Activated naive CD8-positive, alpha-beta T cell treated with anti-CD3 and anti-CD28 coated beads, Interleukin-2, amount 10 ng/mL, durations not matched to agents 7 days and 5 days (primary cell): ENCODE results near the gene SNORC. TPM values are rescaled to one million over a fixed set of nuclear protein-coding genes. Genes with fewer than 3 reads are reported as not detected.
A peak's percentile ranks its signal among the peaks of the same experiment; 100 is the strongest.

Experiments
- ATAC-seq: fragments of 150-1000 bp; cut with Tn5 transposase; one replicate; pipeline ENCODE4 v1.10.0; 2021; ENCODE audit warnings: low read depth, moderate library complexity
- POLR2A ChIA-PET: fragments of 350-600 bp; sonication (Branson Sonifier 250); formaldehyde crosslinking; loops from one replicate; lab custom pipeline; 2021; ENCODE audit warnings: antibody characterized with exemption; lab: Charles Lee
- DNase-seq: peaks from one replicate; pipeline ENCODE4 v3.0.0; 2021
- H3K27ac Mint-ChIP-seq: one replicate; pipeline ENCODE4 v1.8.0; 2022; ENCODE audit warnings: mild to moderate bottlenecking, mixed read lengths
- H3K27me3 Mint-ChIP-seq: one replicate; pipeline ENCODE4 v1.8.0; 2022; ENCODE audit warnings: mild to moderate bottlenecking, moderate library complexity, mixed read lengths
- H3K36me3 Mint-ChIP-seq: one replicate; pipeline ENCODE4 v1.8.0; 2021; ENCODE audit warnings: mild to moderate bottlenecking, mixed read lengths
- H3K4me1 Mint-ChIP-seq: one replicate; pipeline ENCODE4 v1.8.0; 2021; ENCODE audit warnings: mixed read lengths
- H3K4me3 Mint-ChIP-seq: one replicate; pipeline ENCODE4 v1.8.0; 2022; ENCODE audit warnings: mild to moderate bottlenecking, moderate library complexity, mixed read lengths
- H3K9me3 Mint-ChIP-seq: one replicate; pipeline ENCODE4 v1.8.0; 2021; ENCODE audit warnings: mixed read lengths
- total RNA-seq, 2 experiments: library from RNA; stranded (reverse); gene quantifications; one replicate each; pipeline ENCODE4 v1.2.3, GENCODE V29; 2021

Gene SNORC
- total RNA-seq, 2 experiments from 2014 or later: 1.5 to 2.1 TPM

DNA sequence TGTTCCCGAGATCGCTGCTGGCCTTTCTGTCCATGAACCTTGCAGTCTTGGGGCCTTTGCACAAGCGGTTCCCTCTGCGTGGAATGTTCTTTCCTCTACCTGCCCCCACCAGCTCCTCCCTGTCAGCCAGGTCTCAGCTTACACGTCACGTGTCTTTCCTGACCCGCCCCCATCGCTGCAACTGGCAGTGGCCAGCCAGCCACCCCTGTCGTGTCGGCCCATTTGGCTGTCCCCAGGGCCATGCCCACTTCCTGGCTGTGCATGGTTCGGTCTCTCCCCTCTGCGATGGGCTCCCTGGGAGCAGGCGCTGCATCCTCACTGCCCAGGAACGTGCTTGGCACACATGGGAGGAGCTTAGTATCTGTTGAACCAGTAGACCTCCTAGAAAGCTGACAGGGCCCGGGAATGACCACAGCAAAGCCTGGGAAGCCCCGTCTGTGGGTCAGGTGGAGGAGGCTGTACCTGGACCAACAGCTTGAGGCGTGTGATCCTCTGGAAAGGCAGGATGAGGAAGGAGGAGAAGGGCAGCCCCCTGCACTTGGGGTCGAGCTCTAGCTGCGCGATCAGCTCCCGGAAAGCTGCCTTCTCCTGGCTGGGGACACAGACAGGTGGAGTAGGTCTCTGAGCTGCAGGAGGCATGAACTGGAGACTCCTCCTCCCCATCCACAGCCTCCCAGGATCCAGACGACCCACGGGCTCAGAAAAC lies 21.0 kb downstream of the SNORC start:
- Mint-ChIP-seq H3K4me1 (peaks cover 3% of the 10 kb centered on the region), H3K27me3 (peaks cover 3% of the 10 kb centered on the region), H3K27ac (no peak overlapping the region), H3K36me3 (no peaks in the 10 kb centered on the region), H3K9me3 (no peaks in the 10 kb centered on the region), H3K4me3 (no peak overlapping the region)
- DNase-seq (peak; percentile 17), ATAC-seq (no peak)
- POLR2A ChIA-PET: no interaction called here

- Mint-ChIP-seq H3K27ac (no peak overlapping the region), H3K9me3 (no peaks in the 10 kb centered on the region), H3K4me1 (peaks cover 3% of the 10 kb centered on the region), H3K36me3 (no peaks in the 10 kb centered on the region), H3K27me3 (peaks cover 3% of the 10 kb centered on the region), H3K4me3 (no peak overlapping the region)
- DNase-seq (no peak), ATAC-seq (no peak)
- POLR2A ChIA-PET: no interaction called here
These were observed 21.6 kb downstream of the SNORC start for GRCh38 chr2:232891621-232892071.

GRCh38 chr2:232892221-232892620 lies 22.2 kb downstream of the SNORC start:
- POLR2A ChIA-PET: no interaction called here
- Mint-ChIP-seq H3K27ac (no peak overlapping the region), H3K4me3 (no peak overlapping the region), H3K9me3 (no peaks in the 10 kb centered on the region), H3K4me1 (peaks cover 3% of the 10 kb centered on the region), H3K36me3 (no peaks in the 10 kb centered on the region), H3K27me3 (peaks cover 3% of the 10 kb centered on the region)
- ATAC-seq: no peak
- DNase-seq: no peak

DNA sequence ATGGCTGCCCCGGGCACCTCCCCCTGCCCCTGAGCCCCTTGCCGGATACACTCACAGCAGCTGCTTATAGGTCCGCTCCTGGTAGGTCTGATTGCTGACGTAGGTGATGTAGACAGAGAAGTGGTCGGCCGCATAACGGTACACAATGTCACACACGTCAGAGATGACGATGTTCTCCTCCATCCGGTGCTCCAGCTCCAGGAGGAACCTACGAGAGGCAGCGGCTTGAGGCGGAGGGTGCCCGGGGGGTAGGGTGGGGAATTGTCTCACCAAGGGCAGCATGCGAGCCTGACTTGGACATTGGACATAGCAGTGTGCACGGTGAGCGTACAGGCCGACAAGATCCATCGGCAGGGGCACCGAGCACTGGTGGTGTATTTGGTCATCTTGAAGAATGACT lies 22.8 kb downstream of the SNORC start:
- Mint-ChIP-seq H3K4me3 (no peak overlapping the region), H3K36me3 (no peaks in the 10 kb centered on the region), H3K27me3 (peaks cover 3% of the 10 kb centered on the region), H3K4me1 (peaks cover 3% of the 10 kb centered on the region), H3K9me3 (no peaks in the 10 kb centered on the region), H3K27ac (no peak overlapping the region)
- DNase-seq (no peak), ATAC-seq (no peak)
- POLR2A ChIA-PET: no interaction called here

- Mint-ChIP-seq H3K36me3 (no peaks in the 10 kb centered on the region), H3K27me3 (peaks cover 3% of the 10 kb centered on the region), H3K9me3 (no peaks in the 10 kb centered on the region), H3K4me1 (peaks cover 3% of the 10 kb centered on the region), H3K4me3 (no peak overlapping the region), H3K27ac (no peak overlapping the region)
- no peak for ATAC-seq
- POLR2A ChIA-PET: no interaction called here
- no peak for DNase-seq
These were observed 23.8 kb downstream of the SNORC start for GRCh38 chr2:232893834-232894233.

DNA sequence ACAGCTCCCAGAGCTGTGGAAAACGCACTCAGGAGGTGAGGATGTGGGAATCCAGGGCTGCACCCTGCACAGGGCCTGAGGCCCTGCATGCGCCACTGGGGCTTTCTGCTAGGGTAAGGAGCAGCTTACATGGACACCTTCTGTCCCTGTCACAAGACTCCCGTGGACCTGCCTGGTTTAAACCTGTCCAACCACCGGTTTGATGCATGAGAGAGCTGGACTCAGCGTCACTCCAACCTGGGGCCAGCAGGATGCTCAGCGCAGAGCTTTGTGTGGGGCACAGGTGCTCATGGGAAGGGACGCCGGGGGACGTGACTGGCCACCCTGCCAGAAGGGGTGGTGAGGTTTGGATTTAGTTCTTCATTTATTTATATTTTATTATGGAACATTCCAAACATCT lies 24.2 kb downstream of the SNORC start:
- Mint-ChIP-seq H3K27me3 (peaks cover 3% of the 10 kb centered on the region), H3K4me1 (peaks cover 3% of the 10 kb centered on the region), H3K36me3 (no peaks in the 10 kb centered on the region), H3K4me3 (no peak overlapping the region), H3K27ac (no peak overlapping the region), H3K9me3 (no peaks in the 10 kb centered on the region)
- DNase-seq (no peak), ATAC-seq (no peak)
- POLR2A ChIA-PET: no interaction called here

DNA sequence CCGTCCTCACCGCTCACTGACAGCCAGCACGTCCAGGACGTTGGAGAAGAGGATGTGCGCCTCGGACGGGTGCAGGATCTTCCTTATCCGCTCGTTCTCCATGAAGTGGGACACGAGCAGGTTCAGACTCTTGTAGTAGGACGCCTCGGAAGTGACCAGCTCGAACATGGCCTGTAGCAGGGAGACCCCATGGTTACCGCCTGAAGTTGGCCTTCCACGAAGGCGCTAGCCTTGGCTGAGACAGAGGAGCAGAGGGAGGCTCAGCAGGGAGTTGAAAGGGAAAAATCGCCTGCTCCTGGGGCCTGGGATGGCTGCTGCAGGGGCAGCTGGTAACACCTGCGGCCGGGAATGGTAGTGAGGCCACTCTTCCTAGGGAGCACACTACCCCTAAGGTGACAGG lies 24.7 kb downstream of the SNORC start:
- no peak overlapping the region for H3K27ac Mint-ChIP-seq
- H3K4me3 Mint-ChIP-seq: no peak overlapping the region
- H3K9me3 Mint-ChIP-seq: no peaks in the 10 kb centered on the region
- no peak for ATAC-seq
- DNase-seq: no peak
- H3K27me3 Mint-ChIP-seq: peaks cover 3% of the 10 kb centered on the region
- peaks cover 3% of the 10 kb centered on the region for H3K4me1 Mint-ChIP-seq
- POLR2A ChIA-PET: no interaction called here
- H3K36me3 Mint-ChIP-seq: no peaks in the 10 kb centered on the region

DNA sequence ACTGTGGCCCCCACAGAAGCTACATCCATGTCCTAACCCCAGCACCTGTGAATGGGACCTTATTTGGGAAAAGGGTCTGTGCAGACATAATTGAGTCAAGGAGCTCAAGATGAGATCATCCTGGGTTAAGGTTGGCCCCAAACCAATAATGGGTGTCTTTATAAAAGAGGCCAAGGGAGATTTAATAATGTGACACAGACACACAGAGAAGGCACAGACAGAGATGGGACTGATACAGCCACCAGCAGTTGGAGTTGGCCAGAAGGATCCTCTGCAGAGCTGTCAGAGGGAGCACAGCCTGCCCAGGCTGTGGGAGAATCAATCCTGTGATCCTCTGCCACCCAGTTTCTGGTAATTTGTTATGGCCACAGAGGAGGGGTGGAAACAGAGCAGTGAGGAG lies 26.0 kb downstream of the SNORC start:
- no peak overlapping the region for H3K4me3 Mint-ChIP-seq
- no peaks in the 10 kb centered on the region for H3K9me3 Mint-ChIP-seq
- peak overlapping the region; percentile 23 for H3K27ac Mint-ChIP-seq
- peaks cover under 1% of the 10 kb centered on the region for H3K27me3 Mint-ChIP-seq
- ATAC-seq (no peak), DNase-seq (no peak)
- POLR2A ChIA-PET: no interaction called here
- H3K4me1 Mint-ChIP-seq: no peaks in the 10 kb centered on the region
- H3K36me3 Mint-ChIP-seq: no peaks in the 10 kb centered on the region

DNA sequence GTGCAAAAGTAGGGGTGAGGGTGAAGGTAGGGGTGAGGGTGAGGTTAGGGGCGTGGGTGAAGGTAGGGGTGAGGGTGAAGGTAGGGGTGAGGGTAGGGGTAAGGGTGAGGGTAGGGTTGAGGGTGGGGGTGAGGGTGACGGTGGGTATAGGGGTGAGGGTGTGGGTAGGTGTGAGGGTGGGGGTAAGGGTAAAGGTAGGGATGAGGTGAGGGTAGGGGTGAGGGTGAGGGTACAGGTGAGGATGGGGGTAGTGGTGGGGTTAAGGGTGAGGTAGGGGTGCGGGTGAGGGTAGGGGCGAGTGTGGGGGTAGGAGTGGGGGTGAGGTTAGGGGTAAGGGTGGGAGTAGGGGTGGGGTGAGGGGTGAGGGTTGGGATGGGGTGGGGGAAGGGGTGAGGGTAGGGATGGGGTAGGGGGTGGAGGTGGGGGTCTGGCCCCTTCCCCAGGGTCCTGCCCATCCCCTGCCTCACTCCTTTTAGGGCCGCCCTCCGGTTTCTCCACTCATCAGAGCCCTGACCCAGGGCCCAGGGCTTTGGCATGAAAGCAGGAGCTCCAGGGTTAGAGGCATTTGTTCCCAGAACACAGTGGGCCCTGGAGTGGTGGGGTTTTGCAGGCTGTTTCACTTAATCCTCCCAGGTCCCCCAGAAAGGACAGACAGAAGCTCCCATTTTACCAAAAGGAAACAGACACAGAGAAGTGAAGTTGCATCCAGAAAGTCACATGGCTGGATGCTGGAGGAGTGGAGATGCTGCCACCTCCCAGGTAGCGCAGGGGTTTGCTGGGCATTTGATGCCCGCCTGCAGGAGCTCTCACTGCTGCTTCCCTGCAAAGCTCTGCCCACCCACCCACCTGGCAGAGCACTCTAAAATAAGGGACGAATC lies 26.9 kb downstream of the SNORC start:
- no peak overlapping the region for H3K27ac Mint-ChIP-seq
- POLR2A ChIA-PET: no interaction called here
- ATAC-seq (no peak), DNase-seq (no peak)
- no peaks in the 10 kb centered on the region for H3K27me3 Mint-ChIP-seq
- no peaks in the 10 kb centered on the region for H3K4me1 Mint-ChIP-seq
- no peaks in the 10 kb centered on the region for H3K9me3 Mint-ChIP-seq
- H3K4me3 Mint-ChIP-seq: no peak overlapping the region
- H3K36me3 Mint-ChIP-seq: no peaks in the 10 kb centered on the region

GRCh38 chr2:232897598-232898408 lies 27.7 kb downstream of the SNORC start:
- H3K9me3 Mint-ChIP-seq: no peaks in the 10 kb centered on the region
- ATAC-seq: no peak

DNA sequence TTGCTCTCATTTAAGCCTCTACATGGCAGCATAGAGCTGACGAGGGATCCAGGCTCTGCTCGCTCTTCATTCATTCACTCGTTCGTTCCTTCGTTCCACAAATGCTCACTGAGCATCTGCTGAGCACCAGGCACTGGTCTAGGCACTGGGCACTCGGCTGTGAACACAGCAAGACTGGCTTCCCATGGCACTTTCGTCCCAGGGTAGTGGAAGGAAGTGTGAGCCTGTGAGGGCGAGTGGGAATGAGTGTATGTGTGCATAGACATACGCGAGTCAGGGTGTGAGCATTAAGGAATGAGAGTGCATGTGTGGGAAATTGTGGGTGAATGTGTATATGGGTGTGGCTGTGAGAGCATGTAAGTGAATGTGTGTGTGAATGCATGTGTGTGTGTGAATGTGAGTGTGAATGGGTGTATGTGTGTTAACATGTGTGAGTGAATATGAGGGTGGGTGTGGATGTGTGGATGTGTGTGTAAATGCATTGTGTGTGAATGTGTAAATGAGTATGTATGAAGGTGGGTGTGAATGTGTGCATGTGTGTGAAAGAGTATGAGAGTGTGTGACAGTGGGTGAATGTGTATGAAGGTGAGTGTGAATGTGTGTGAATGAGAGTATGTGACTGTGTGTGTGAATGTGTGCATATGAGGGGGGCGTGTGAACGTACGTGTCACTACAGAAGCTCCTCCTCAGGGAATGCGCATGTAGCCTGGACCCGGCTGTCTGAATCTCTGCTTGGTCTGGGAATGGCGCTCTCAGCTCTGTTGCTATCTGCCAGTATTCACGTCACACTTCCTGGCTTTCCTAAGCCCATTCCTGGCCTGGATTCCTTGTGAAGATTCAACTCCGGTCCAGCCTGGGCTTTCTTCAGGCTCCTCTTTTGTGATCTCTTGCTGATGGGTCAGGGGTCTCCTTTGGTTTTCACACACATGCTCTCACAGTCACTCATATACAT lies 28.8 kb downstream of the SNORC start:
- Mint-ChIP-seq H3K9me3 (no peaks in the 10 kb centered on the region), H3K27me3 (no peaks in the 10 kb centered on the region), H3K4me3 (no peak overlapping the region), H3K36me3 (no peaks in the 10 kb centered on the region), H3K27ac (no peak overlapping the region), H3K4me1 (no peaks in the 10 kb centered on the region)
- DNase-seq: no peak
- POLR2A ChIA-PET: no interaction called here
- no peak for ATAC-seq

More at GRCh38 chr2:232897598-232898408, 27.7 kb downstream of the SNORC start:
- POLR2A ChIA-PET: interaction anchor here (0.7 kb wide), 1 partner anchor 593 kb away, joined by 4 read pairs; no protein-coding TSS in a partner anchor
- Mint-ChIP-seq H3K36me3 (no peaks in the 10 kb centered on the region), H3K4me3 (no peak overlapping the region), H3K27me3 (no peaks in the 10 kb centered on the region), H3K4me1 (no peaks in the 10 kb centered on the region), H3K27ac (no peak overlapping the region)
- DNase-seq: no peak
